Jurkat, Clone E6-1 (cell line): ENCODE data around the gene NAPA.

ENCODE experiments used
- DNase-seq: peaks from one replicate; pipeline ENCODE4 v3.0.0-alpha.2; 2011; ENCODE audit warnings: low read depth, low spot score
- H3K4me3 ChIP-seq: 2 replicates; pipeline ENCODE4 v1.5.1; 2011; ENCODE audit warnings: mild to moderate bottlenecking, low read length, control low read depth, moderate library complexity

Gene NAPA

DNA sequence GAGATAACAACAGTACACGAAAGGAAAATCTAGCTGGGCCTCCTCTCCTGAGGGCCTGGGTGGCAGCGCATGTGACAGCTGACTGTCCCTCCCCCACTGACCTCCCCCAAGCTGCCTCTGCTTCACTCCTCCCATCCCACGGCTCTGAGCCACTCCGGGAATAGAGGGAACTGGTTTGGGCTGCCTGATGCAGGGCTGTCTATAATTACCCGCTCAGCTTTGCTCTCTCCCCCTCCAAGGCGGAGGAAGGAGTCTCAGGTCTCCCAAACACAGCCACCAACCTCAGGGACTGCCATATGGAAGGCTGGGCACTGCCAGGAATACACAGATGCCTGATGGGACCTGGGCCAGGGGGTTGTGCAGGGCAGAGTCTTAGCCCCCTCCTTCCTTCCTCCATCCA, 7.9 kb downstream of the NAPA start:
- DNase-seq: no peak
- H3K4me3 ChIP-seq: no peak overlapping the region

- no peak overlapping the region for H3K4me3 ChIP-seq
- DNase-seq: no peak
These were observed 8.4 kb downstream of the NAPA start for GRCh38 chr19:47506459-47506858.

DNA sequence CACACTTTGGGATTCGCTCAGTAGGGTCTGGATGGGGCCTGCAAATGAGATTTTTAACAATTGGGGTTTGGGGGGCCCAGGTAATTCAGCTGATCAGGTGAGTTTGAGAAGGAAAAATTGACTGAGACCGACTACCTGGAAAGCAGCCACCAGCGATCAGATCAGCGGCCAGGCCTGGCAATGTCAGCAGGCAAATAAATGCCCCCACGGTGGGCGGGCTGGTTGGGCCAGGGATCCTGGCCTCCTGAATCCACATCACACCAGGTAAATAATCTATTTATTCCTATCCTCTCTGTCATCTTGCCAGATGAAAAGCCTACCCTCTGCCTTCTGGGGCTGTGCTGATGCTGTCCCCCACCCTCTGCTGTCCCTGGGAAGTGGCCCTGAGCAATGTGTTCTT, 9.4 kb downstream of the NAPA start:
- DNase-seq: no peak
- H3K4me3 ChIP-seq: no peak overlapping the region

GRCh38 chr19:47503826-47504150, 11.1 kb downstream of the NAPA start:
- DNase-seq: no peak
- H3K4me3 ChIP-seq: no peak overlapping the region

- H3K4me3 ChIP-seq: no peak overlapping the region
- no peak for DNase-seq
These were observed 11.6 kb downstream of the NAPA start for GRCh38 chr19:47503130-47503825.

GRCh38 chr19:47499863-47500830, 14.7 kb downstream of the NAPA start:
- no peak overlapping the region for H3K4me3 ChIP-seq
- no peak for DNase-seq

DNA sequence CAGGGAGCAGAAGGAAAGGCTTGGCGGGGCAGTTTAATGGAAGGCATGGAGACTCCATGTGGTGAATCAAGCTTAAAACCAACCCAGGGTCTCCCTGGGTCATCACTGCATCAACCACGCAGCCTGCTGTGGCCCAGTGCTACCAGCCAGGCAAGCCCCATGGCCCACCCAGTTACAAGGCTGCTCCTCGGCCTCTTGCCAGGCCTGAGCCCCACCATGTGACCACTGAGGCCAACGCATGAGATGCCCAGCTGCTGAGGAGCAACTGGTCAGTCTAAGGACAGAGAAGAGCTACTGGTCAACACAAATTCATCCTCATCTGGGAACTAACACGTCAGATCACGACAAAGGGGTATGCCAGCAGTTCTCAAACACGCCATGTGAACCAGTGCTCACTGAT, 15.5 kb downstream of the NAPA start:
- no peak for DNase-seq
- H3K4me3 ChIP-seq: no peak overlapping the region

DNA sequence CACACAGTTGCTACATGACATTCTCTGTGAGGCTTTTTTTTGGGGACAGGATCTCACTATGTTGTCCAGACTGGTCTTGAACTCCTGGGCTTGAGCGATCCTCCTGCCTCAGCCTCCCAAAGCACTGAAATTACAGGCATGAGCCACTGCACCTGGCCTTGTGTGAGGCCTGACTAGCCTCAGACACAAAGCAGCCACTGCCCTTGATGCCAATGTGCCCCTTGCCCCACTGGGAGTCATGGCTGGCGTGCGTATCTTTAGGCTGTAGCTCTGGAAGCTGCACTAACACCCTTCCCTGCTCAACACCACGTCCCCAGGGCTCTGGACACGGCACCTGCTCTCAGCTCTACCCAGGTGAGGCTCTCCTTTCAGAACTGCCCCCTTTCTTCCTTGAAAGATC, 16.3 kb downstream of the NAPA start:
- DNase-seq: no peak
- no peak overlapping the region for H3K4me3 ChIP-seq

GRCh38 chr19:47497821-47498520, 16.9 kb downstream of the NAPA start:
- DNase-seq: no peak
- H3K4me3 ChIP-seq: no peak overlapping the region

DNA sequence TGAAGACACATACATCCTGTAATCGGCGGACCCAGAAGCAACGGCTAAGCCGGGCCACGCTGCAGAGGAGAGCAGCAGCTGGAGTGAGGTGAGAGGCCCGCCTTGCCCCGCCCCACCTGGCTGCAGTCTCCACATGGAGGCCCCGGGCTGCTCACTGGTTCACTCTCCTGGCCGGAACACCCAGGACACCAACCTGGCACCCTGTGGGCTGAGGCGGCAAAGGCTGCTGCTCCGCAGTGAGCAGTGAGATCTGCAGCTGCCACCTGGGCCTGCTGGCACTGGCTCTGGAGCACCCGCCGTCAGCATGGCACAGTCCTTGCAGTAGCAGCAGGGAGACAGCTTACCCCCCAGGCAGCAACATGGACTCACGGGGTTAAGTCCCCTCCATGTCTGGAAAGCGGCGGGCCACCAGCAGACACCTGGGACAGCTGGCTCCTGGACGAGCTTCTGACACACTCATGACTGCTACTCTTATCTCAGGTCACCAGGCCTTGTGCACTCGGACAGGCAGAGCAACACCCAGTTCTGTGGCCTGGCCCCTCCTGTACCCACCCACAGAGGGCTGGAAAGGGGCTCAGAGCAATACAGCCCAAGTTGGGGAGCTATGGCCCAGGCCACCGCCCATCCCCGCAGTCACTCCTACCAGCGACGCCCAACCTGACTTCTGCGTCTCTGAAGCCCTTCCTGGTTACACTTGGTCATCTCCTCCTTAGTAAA, 17.7 kb downstream of the NAPA start:
- DNase-seq: no peak
- H3K4me3 ChIP-seq: no peak overlapping the region

GRCh38 chr19:47495478-47496372, 19.1 kb downstream of the NAPA start:
- peak; percentile 68 for DNase-seq

GRCh38 chr19:47494729-47495128, 20.1 kb downstream of the NAPA start:
- no peak for DNase-seq
- H3K4me3 ChIP-seq: no peak overlapping the region

More at GRCh38 chr19:47495478-47496372, 19.1 kb downstream of the NAPA start:
- no peak overlapping the region for H3K4me3 ChIP-seq

GRCh38 chr19:47494211-47494547, 20.7 kb downstream of the NAPA start:
- no peak overlapping the region for H3K4me3 ChIP-seq
- DNase-seq: no peak

DNA sequence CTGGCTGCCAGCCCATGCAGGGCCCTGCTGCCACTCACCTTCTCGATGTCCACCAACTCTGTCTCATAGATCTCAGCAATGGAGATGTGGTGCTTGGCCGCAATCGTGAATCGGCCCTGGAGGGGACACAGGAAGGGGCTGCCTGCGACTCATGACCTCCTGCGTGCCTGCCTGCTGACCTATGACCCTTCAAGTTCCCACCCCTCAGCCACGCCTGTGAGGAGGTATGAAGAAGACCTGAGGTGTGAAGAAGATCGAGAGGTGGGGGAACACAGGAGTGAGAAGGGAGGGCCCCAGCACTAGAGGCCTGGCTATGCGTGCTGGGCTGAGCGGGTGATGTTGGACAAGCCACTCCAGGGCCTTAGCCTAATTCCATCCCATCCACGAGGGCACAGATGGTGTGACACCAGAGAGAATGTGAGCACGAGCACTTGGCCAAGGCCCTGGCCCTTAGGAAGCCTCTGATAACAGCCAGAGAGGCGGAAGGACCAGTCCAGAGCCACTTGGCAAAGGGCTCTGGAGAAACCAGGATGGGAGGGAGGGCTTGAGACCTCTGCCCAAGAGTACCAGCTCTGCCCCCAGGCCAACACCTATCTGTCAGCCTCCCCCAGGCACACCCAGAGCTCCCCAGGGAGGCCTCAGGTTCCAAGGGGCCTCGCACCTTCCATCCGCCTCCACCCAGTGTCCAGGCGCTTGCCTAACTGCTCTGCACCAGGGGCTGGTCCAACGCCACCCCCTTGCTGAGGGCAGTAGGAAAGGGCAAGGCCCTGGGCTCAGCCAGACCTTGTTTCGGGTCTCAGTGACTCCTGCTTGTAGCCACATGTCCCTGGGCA, 21.3 kb downstream of the NAPA start:
- DNase-seq: no peak
- H3K4me3 ChIP-seq: no peak overlapping the region

GRCh38 chr19:47492571-47493377, 22.1 kb downstream of the NAPA start:
- DNase-seq: no peak
- no peak overlapping the region for H3K4me3 ChIP-seq

DNA sequence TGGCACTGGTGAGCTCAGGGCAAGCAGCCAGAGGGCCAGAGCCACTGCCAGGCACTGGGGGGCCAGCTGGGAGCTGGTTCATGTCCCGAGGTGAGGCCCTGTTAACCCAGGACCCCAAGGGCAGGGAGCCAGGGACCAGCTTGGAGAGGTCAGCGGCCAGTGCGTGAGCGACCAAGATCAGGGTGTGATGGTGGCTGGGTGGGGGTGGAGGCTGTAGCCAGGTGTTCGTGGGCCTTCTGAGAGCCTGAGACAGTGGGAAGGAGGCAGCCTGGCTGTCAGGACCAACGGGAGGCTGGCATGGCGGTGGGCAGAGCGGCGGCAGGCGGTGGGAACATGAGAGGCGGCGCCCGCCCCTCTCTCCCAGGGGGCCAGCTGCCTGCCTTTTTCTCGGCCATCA, 22.7 kb downstream of the NAPA start:
- DNase-seq: no peak
- no peak overlapping the region for H3K4me3 ChIP-seq
